Sigmoid colon (tissue), 4 donors: ENCODE results near the gene ADRA1B.

Experiments used
- EP300 ChIP-seq, 4 donors: sonication (generic); formaldehyde crosslinking; IDR thresholded peaks; one replicate each; pipeline ENCODE4 v1.6.1; 2017; ENCODE audit warnings: antibody characterized with exemption in 4 of 4
- POLR2A ChIP-seq, 2 donors: fragments of 450-650 bp; IDR thresholded peaks; one replicate each; pipeline ENCODE4 v1.6.1; 2016; ENCODE audit warnings: antibody characterized with exemption in 2 of 2, mild to moderate bottlenecking in 2 of 2, moderate library complexity in 2 of 2
- TF ChIP-seq, protein P1 (sequence below), 4 experiments: fragments of 450-650 bp in 3 of 4; fragments of 200-600 bp in 1 of 4; IDR thresholded peaks; one replicate each; pipeline ENCODE4 v1.5.1; 2016 to 2019; ENCODE audit warnings: antibody characterized with exemption in 4 of 4, mild to moderate bottlenecking in 3 of 4, moderate library complexity in 2 of 4

DNA sequence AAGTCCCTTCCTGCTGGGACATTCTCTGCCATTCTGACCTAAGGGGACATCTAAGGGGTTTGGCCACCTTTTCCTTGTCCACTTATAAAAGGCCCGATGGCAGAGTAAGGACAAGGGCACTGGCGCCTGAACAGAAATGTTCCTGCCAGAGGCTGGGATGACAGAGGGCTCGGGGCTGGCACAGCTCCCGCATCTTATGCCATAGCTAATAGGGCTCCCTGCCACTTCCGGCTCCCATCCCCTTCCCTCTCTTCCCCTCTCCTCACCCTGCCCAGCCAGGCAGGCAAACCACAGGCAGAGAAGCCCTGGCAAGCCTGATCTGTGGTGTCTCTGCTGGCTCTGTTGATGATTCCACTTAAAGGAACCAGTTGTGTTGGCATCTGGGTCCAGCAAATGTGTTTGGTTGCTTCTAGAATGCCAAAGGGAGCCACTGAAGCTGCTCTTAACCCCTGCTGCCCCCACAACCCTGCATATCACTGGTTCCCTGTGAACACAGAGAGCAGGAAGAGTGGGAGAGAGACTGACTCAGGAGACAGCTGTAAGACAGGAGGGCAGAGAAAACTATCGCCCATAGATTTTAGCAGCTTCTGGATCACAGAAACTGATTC is 18.4 kb upstream of the ADRA1B start:
- TF ChIP-seq, protein P1, sequence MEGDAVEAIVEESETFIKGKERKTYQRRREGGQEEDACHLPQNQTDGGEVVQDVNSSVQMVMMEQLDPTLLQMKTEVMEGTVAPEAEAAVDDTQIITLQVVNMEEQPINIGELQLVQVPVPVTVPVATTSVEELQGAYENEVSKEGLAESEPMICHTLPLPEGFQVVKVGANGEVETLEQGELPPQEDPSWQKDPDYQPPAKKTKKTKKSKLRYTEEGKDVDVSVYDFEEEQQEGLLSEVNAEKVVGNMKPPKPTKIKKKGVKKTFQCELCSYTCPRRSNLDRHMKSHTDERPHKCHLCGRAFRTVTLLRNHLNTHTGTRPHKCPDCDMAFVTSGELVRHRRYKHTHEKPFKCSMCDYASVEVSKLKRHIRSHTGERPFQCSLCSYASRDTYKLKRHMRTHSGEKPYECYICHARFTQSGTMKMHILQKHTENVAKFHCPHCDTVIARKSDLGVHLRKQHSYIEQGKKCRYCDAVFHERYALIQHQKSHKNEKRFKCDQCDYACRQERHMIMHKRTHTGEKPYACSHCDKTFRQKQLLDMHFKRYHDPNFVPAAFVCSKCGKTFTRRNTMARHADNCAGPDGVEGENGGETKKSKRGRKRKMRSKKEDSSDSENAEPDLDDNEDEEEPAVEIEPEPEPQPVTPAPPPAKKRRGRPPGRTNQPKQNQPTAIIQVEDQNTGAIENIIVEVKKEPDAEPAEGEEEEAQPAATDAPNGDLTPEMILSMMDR (IDR thresholded peaks at IDR 0.05): no peak
- no peak for TF ChIP-seq POLR2A (IDR thresholded peaks at IDR 0.05)
- no peak for TF ChIP-seq EP300 (IDR thresholded peaks at IDR 0.05)
